Kidney (tissue), 14 donors: ENCODE data around the gene PRTG. TPM values are rescaled to one million over a fixed set of nuclear protein-coding genes. Genes with fewer than 3 reads are reported as not detected.
A peak's percentile ranks its signal among the peaks of the same experiment; 100 is the strongest.

Experiments
- DNase-seq, 5 donors: peaks; one replicate each; pipeline ENCODE4 v3.0.0-alpha.2; 2013 to 2020
- FAIRE-seq: peaks from 2 replicates; lab custom pipeline; 2012; peaks lifted over from hg19 to GRCh38; lab: Jason Lieb, UNC
- H3K27ac ChIP-seq, 2 donors: one replicate each; pipeline ENCODE4 v1.7.0; 2013; ENCODE audit warnings: low read depth in 2 of 2, low read length in 2 of 2, inconsistent platforms in 1 of 2
- H3K27me3 ChIP-seq: one replicate; pipeline ENCODE4 v1.7.1; 2013; ENCODE audit warnings: low read length, inconsistent platforms; ENCODE audit not compliant: control insufficient read depth, insufficient read depth
- H3K36me3 ChIP-seq, 3 donors: one replicate each; pipeline versions ENCODE4 v1.7.0 to v1.7.1; 2013; ENCODE audit warnings: low read length in 3 of 3, control low read depth in 1 of 3, inconsistent platforms in 1 of 3; ENCODE audit not compliant: insufficient read depth in 3 of 3, control insufficient read depth in 2 of 3
- H3K4me1 ChIP-seq, 3 donors: one replicate each; pipeline versions ENCODE4 v1.7.0 to v1.7.1; 2013; ENCODE audit warnings: low read length in 3 of 3, inconsistent platforms in 1 of 3, low read depth in 1 of 3; ENCODE audit not compliant: control insufficient read depth in 2 of 3, insufficient read depth in 2 of 3
- H3K4me3 ChIP-seq, 3 donors: one replicate each; pipeline versions ENCODE4 v1.7.0 to v1.8.1; 2013; ENCODE audit warnings: low read length in 3 of 3, control low read depth in 1 of 3, inconsistent platforms in 1 of 3
- H3K9ac ChIP-seq, 3 donors: one replicate each; pipeline versions ENCODE4 v1.7.0 to v1.7.1; 2013; ENCODE audit warnings: low read length in 3 of 3, control low read depth in 1 of 3, inconsistent platforms in 1 of 3
- H3K9me3 ChIP-seq, 3 donors: one replicate each; pipeline versions ENCODE4 v1.7.0 to v1.7.1; 2013; ENCODE audit warnings: low read length in 3 of 3, control low read depth in 1 of 3, inconsistent platforms in 1 of 3; ENCODE audit not compliant: control insufficient read depth in 2 of 3, insufficient read depth in 1 of 3
- intact Hi-C: fragments of 100-400 bp; cut with DNase I; formaldehyde crosslinking; loops from one replicate; pipeline ENCODE4 v1.11.1; 2022
- polyA plus RNA-seq: library from polyadenylated mRNA; stranded (reverse); fragments of 350-450 nt; fragmentation: Illumina TruSeq; extraction: RNeasy Lipid Tissue Mini Kit (QIAGEN cat#74804); gene quantifications from one replicate; pipeline ENCODE4 v1.2.3, GENCODE V29; 2014; ENCODE audit warnings: low read depth, low replicate concordance; ENCODE audit not compliant: insufficient read depth
- total RNA-seq: library from RNA; stranded (reverse); fragmentation: NEBNext Ultra II Directional; extraction: Animal tissue kit (Norgen Biotek cat#: 25700); gene quantifications from one replicate; pipeline ENCODE4 v1.2.1, GENCODE V29; 2021
- TF ChIP-seq, protein P1 (sequence below): IDR thresholded peaks from 3 replicates; pipeline ENCODE4 v1.5.1; 2012; ENCODE audit warnings: mild to moderate bottlenecking, moderate library complexity, borderline replicate concordance; ENCODE audit not compliant: insufficient read depth; ENCODE audit errors: extremely low read depth
- donor health status: control.
- donor health status: control.
- donor health status: control.
- donor health status: control.
- donor health status: control.
- donor health status: DM: yes; HTN: yes; CAD: no.
- donor health status: Normal renal cell carcinoma (clear cell type).

The PRTG gene
- total and polyA plus RNA-seq, 2 donors from 2014 or later, result 0.84 to 6.4 TPM

- Histone ChIP-seq H3K4me1 (peaks cover 0 to 8% (median 0%) of the 10 kb centered on the region in 3 donors), H3K9ac (no peak overlapping the region), H3K36me3 (no peaks in the 10 kb centered on the region), H3K9me3 (peaks cover 0 to 3% (median 0%) of the 10 kb centered on the region in 3 donors), H3K4me3 (no peak overlapping the region), H3K27me3 (no peaks in the 10 kb centered on the region), H3K27ac (no peak overlapping the region)
- TF ChIP-seq, protein P1, sequence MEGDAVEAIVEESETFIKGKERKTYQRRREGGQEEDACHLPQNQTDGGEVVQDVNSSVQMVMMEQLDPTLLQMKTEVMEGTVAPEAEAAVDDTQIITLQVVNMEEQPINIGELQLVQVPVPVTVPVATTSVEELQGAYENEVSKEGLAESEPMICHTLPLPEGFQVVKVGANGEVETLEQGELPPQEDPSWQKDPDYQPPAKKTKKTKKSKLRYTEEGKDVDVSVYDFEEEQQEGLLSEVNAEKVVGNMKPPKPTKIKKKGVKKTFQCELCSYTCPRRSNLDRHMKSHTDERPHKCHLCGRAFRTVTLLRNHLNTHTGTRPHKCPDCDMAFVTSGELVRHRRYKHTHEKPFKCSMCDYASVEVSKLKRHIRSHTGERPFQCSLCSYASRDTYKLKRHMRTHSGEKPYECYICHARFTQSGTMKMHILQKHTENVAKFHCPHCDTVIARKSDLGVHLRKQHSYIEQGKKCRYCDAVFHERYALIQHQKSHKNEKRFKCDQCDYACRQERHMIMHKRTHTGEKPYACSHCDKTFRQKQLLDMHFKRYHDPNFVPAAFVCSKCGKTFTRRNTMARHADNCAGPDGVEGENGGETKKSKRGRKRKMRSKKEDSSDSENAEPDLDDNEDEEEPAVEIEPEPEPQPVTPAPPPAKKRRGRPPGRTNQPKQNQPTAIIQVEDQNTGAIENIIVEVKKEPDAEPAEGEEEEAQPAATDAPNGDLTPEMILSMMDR, result no peak
- intact Hi-C loops, result no loop called here
- FAIRE-seq, result no peak
- no peak for DNase-seq
Observed at GRCh38 chr15:55590788-55591187, 152.2 kb downstream of the PRTG start.

- Histone ChIP-seq H3K4me1 (peaks cover 0 to 8% (median 0%) of the 10 kb centered on the region in 3 donors), H3K9me3 (peaks cover 0 to 3% (median 0%) of the 10 kb centered on the region in 3 donors), H3K36me3 (no peaks in the 10 kb centered on the region), H3K27me3 (no peaks in the 10 kb centered on the region), H3K4me3 (peak overlapping the region in 1 of 3 donors; percentile 68), H3K27ac (no peak overlapping the region), H3K9ac (peak overlapping the region in 1 of 3 donors; percentile 19)
- FAIRE-seq, result no peak
- TF ChIP-seq, protein P1, result no peak
- intact Hi-C loops, result no loop called here
- peak in 4 of 5 donors; percentile 38 to 69 (median 42) for DNase-seq
Observed at GRCh38 chr15:55589287-55589686, 153.7 kb downstream of the PRTG start.

GRCh38 chr15:55588815-55589115 is 154.2 kb downstream of the PRTG start:
- intact Hi-C loops, result no loop called here
- H3K27me3 ChIP-seq, result no peaks in the 10 kb centered on the region

More at GRCh38 chr15:55588815-55589115, 154.2 kb downstream of the PRTG start:
- no peak overlapping the region for H3K27ac ChIP-seq
- TF ChIP-seq, protein P1, result no peak
- no peaks in the 10 kb centered on the region for H3K36me3 ChIP-seq
- H3K9ac ChIP-seq, result peak overlapping the region in 2 of 3 donors; percentile 36 to 39
- peak overlapping the region; percentile 65 to 68 (median 65) for H3K4me3 ChIP-seq
- no peak for FAIRE-seq
- peaks cover 0 to 3% (median 0%) of the 10 kb centered on the region in 3 donors for H3K9me3 ChIP-seq
- DNase-seq, result peak in 3 of 5 donors; percentile 69 to 76 (median 76)
- peaks cover 0 to 8% (median 0%) of the 10 kb centered on the region in 3 donors for H3K4me1 ChIP-seq
